ENCODE data around the gene PIGH.

The PIGH gene

DNA sequence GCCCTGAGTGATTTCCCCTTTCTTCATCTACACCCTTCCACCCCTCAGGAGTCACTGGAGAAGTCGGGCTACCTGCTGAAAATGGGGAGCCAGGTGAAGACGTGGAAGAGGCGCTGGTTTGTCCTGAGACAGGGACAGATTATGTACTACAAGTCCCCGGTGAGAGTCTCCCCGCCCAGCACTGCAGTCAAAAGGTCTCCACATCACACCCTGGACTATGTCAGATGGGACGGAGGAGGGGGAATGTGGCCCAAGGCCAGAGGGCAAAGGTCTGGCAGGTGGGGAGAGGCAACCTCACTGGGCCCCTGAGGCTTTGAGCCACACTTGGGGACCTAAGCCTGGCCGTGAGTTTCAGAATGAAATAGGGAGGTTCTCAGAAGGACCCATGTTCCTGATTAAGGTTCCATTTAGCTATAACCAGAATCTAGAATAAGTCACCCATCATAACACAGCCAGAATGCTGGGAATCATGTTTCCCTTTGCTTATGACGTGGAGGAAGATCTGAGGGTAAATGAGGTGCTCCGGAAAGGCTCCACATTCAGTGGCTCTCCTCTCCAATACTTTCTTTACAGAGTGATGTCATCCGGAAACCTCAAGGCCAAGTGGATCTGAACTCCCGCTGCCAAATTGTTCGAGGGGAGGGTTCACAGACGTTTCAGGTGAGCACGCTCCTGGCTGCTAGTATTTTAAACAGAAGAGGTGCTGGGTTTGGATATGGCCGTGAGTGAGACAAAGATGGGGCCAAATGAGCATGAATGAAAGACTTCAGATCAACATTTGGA, 26.6 kb downstream of the PIGH start:
- no peak for DNase-seq

DNA sequence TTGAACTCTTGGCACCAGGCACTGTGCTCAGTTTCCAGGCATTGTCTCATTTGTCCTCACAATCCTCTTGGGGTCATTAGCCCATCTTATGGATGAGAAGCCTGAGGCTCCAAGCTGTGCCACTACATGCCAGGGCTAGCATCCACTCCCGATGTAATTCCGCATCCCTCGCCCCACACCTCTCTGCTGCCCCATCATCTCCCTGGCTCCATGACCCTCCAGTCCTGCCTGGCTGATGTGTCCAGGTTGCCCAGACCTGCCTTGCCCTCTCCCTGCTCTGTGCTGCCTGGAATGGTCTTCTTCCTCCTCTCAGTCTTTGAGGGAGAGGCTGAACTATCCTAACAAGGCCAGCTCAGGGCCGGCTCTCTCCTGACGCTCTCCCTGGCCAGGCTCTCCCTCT, 27.5 kb downstream of the PIGH start:
- no peak for DNase-seq

DNA sequence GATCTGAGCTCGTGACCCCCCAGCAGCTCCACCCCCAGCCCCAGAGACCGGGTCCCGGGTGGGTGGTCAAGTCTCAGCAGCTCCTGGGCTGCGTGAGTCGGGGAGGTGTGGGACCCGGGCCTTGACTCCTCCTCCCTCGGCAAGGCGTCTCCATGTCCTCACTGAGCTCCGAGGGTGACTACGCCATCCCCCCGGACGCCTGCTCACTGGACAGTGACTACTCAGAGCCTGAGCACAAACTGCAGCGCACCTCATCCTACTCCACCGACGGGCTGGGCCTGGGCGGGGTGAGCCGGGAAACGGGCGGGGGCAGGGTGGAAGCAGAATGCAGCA, 28.1 kb downstream of the PIGH start:
- no peak for DNase-seq

DNA sequence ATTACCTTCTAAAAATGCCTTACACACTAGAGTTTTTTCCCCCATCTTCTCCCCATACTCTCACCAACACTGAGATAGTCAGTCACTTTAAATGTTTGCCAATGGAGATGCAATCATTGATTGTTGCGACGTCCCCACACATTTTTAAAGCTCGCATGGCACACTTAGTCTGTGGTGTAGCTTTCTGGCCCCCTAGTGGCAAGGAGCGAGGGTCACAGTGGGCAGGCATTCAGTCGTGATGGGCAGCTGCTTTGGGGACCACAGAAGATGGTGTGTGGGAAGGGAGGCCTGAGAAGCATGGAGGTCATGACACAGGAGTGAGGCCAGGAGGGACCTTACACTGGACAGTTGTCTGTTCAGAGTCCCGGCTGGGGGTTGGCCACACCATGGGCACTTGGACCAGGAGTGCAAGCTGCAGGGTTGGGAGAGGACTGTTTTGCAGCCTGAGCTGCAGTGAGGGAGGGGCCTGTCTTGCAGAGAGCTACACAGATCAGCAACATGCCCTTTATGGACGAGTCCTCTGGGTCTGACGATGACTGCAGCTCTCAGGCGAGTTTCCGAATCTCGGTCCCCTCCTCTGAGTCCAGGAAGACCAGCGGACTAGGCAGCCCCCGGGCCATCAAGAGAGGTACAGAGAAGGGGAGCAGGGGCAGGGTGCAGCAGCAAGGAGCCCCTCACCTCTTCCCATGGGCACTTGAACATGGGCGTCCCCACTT, 28.6 kb downstream of the PIGH start:
- peak; percentile 64 for DNase-seq

DNA sequence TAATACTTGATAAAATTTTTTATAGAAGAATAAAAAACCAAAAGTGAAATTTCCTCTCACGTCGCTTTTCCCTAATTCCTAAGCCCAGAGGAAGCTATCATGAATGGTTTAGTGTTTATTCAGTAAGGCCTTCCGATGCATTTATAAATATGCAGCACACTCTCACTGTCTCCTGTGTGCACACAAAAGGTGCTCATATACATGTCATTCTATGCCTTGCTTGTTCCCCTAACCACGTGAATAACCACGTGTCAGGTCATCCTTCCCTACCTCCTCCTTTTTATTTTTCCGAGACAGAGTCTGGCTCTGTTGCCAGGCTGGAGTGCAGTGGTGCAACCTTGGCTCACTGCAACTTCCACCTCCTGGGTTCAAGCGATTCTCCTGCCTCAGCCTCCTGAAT, 29.6 kb downstream of the PIGH start:
- no peak for DNase-seq

DNA sequence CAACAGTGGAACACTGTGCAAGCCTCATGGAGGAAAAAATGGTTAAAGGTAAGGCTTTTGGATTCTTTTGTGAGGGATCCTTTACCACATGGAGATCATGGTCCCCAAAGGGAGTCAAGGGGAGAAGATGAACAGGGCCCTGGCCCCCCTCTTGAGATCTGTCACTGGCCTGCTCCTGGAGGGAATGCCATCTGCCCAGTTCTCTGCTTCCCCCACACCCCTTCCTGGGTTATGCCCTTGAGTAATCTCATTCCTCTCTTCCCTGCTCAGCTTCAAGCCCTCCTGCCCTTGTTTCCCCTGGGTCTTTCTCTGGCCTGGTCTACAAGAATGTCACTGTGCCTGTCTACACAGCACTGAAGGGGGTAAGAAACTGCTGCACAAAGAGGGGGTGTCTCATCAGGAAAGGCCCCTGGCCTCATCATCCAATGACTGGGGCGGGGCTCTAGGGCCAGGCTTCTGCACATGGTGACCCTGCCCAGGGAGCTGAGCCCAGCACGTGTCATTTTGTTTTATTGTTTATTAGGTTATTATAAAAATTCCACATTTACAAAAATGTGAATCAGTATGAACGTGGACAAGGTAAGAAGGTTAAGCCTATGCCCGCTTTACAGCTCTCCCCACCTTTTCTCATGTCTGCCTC, 30.3 kb downstream of the PIGH start:
- DNase-seq = no peak

DNA sequence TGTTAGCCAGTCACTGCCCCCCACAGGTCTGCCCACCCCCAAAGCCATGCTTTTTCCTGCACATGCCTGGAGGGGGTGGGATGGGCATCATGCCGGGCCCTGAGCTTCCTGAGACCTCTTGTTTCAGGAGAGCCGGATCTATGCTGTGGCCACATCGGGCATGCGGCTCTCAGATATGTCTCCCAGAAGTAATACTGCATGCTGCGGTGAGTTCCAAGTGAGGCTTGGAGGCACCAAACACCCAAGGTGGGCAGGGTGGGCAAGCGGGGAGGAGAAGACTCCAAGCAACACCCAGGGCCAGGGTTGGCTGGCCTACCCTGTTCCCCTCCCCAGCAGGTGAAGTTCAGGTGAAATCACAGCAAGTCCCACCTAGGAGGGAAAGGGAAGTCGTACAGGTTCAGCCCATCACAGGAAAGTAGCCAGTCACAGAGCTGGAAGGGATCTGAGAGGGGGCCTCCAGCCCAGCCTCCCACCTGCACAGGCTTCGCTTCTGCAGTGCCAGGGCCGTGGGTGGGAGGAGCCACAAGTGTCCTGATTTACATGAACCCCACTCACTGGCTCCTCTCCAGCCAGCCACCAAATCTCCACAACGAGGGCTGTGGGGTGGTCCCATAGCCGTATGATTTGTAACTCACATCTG, 30.9 kb downstream of the PIGH start:
- DNase-seq = no peak

DNA sequence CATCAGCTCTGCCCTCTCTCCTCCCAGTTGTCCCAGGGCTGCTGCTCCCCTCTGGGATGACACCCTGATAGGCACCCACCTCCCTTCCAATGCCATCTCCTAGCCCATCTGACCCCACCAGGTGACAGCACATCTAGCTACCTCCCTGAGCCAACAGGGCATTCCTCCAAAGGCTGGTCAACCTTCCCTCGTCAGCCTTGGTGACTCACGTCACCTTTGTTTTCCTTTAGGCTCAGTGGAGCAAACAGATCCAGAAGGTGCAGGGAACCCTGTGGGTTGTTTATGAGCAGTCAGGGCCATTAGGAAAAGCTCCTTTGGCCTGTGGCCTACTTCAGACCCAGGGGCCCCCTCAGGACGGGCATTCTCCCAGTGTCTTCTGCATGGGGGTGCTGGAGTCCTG, 32.4 kb downstream of the PIGH start:
- no peak for DNase-seq

DNA sequence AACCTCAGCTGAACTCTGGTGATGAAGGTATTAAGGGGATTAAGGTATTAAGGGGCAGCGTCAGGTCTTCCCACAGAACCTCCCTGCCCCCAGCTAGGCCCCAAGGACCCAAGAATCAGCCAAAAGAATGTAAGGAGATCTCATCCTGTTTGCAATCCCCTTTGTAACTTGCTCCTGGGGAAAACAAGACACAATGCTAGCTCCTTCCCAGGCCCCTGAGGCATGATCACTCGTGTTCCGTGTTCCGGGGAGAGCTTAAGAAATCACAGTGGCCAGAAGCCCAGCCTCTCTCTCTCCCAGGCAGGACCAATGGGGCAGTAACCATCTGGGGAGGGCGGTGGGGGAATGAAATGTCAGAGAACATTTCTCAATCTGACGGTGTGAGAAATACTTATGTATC, 33.2 kb downstream of the PIGH start:
- peak; percentile 64 for DNase-seq

DNA sequence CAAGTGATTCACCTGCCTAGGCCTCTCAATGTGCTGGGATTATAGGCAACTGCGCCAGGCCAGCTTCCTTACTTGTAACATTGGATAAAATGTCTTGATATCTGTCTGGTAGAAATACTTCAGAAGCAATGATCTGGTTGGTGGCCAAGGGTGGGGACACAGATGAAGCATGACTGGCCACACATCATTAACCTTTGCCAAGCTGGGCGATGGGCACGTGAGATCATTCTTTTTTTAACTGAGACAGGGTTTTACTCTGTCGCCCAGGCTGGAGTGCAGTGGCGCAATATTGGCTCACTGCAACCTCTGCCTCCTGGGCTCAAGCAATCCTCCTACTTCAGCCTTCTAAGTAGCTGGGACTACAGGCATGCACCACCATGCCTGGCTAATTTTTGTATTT, 35.8 kb downstream of the PIGH start:
- no peak for DNase-seq

DNA sequence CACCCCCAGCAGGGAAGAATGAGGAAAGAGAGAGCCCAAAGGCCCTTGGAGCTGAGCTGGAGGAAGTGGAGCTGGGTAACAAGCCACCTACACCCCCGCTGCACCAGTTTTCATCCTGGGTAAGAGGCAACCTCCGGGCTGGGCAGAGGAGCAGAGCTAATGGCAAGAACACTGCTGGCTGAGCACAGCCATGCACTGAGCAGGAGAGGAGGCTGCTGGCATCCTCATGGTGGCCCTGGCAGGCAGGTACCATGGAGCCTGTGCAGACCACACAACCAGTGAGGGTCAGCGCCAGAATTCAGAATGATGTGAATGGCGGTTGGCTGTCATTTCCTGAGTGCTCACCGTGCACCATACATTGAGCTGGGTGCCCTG, 37.3 kb downstream of the PIGH start:
- no peak for DNase-seq

DNA sequence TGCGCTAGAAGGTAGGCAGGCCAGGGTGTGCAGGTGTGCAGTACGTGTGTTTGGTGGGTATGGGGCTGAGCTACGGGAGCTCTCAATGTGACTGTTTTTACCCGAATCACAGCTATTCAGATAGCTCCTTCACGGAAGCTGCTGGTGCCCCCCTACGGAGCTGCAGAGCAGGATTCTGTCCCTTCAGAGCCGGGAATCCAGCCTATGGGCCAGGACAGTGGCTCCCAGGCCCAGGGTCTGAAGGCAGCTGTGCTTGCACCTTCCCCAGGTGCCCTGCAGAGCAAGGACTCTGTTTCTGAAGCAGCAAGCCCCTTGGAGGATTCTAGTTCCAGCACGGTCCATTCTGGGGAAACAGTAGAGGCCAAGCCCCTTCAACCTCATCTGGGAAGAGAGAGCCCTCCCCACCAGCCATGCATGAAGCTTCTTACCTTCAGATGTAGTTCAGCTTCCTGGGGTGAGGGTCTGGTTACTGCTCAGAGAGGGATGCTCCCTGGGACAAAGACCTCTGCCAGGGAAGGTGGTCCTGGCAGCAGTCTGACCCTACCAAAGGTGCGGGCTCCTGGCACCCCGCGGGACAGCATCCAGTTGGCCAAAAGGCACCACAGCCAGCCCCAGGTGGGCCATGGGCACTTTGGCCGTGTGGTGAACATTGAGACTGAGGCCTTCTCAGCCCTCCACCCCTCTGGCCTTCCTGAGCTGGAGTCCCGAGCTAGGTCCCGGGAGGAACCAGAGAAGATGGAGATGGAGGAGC, 37.9 kb downstream of the PIGH start:
- DNase-seq = no peak

DNA sequence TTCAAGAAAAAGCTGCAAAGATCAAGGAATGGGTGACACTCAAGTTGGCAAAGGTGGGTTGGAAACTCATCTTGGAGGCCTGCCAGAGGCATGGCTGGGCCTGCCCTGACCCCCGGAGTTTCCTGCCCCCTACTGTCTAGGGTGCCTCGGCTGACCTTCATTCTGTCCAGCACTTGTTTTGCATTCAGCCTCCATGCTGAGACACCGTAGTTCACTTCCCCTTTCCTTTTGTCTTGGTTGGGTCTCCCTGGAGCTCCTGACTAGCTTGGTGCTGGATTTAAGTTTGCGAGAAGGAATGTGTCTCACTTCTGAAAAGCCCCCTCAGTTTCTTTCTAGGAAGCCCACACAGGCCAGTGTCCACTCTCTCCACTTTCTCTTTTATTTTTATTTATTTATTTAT, 40.4 kb downstream of the PIGH start:
- no peak for DNase-seq

DNA sequence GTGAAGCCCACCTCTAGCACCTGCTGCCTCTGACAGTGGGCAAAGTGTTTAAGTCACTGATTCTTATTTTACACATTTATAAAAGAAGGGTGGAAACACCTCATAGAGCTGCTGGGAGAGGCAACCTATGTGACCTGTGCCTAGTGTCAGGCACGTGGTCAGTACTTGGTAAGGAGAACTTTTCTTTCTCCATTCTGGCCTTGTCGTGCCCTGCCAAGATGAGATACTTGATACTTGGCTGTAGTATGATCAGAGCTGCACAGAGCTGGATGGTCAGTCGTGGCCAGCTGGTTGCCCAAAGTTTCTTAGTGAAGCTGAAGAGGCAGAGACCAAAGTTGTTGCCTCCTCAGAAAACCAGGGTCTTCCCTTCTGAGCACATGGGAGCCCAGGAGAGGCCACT, 42.4 kb downstream of the PIGH start:
- no peak for DNase-seq

DNA sequence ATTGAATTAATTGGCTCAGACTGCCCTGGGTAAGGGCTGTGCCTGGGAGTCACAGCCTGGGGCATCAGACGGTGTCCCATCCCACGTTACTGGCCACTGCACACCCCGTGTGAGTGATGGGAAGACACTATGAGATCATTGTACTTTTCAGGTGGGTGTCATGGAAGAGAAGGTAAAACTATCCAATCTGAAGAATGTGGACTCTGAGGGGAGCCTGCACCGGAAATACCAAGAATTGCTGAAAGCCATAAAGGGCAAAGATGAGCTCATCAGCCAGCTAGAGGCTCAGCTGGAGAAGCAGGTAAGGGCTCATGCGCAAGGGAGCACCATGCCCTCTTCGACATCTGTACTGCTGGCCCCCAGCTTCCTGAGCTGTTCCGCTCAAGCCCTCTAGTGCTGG, 43.0 kb downstream of the PIGH start:
- DNase-seq = no peak

DNA sequence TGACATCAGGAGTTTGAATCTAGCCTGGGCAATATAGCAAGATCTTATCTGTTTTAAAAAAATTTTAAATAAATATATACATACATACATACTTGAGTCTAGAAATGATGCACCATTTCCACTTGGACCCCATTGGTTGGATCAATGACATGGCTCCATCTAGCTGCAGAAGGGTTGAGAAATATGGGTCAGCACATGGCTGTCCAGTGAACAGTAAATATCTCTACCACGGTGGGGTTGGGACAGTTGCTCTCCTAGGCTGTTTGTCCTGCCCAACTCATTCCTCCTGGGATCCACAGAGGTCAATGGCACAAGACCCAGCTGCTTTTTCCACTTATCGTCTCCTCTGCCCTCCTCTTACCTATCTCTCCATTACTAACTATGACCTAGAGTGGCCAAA, 43.4 kb downstream of the PIGH start:
- peak; percentile 6 for DNase-seq

DNA sequence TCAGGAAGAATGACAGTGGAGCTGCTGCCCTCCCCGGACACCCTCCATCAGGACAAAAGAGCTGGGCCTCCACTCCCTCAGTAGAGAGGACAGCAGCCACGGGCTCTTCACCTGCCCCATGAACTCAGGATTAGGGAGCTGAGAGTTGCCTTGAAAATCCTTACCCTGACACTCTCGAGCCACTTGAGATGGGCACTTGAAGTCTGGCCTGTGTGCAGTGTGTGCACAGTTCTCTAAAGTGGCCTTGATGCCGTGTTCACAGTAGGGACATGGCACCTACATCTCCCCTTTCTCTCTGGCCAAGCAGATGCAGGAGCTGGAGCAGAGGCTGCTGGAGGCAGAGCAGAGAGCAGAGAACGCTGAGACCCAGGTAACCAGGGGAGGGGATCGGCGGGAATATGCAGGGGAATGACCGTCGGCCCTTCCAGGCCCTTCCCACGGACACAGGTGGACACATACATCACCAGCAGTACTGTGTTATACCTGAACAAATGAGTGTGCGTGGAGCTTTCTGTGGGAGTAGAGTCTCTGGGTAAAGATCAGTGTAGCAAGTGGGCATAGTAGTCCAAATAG, 44.5 kb downstream of the PIGH start:
- no peak for DNase-seq

DNA sequence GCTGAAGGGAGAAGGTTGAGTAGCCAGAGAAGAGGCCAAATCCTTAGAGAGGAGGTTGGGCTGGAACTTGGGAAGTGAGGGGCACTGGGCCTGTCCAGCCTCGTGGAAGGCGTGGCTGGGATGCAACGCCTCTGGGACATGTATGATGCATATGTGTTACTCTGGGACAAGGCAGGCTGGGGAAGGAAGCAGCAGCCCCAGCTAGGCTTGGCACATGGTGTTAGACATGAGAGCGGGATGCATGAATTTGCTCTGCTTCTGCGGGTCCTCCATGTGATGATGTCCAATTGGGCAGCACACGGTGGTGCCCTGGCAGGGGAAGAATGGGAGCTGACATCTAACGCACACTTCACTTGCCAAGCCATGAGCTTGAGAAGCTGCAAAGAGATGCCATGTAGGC, 45.7 kb downstream of the PIGH start:
- no peak for DNase-seq

DNA sequence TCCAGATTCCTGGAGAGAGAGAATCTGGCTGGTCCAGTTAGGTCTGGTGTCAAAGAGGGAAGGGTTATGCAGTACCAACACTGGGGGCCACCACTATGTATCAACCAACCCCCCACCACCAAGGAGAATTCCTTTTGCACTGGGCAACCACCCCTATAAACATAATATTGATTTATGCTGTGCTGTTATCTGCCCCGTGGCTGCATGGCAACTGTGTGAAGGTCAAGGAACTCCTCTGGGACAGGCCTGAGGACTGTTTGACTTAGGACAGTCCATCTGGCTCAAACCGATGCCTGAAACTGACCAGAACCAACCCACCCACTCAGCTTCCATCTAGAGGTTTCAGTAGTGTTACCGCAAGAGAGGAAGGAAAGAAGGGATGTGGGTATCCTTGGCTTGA, 46.5 kb downstream of the PIGH start:
- DNase-seq = no peak

DNA sequence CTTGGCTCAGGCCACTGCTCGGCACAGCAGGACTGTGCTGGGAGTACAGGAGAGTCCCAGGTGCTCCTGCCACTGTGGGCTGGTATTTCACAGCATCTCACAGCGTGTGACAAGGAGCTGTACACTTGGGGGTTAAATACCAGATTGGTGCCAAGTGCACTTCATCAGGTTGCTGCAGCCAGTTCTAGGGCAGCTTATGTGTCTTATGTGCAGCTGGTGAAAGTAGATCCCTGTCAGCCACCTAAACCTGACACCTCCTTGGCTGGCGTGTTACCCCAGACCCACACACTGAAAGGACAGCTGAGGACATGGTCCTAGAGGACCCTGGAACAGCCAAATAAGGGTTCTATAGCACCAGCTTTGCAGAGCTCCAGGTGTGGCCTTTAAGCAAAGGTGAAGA, 48.1 kb downstream of the PIGH start:
- DNase-seq = no peak

DNA sequence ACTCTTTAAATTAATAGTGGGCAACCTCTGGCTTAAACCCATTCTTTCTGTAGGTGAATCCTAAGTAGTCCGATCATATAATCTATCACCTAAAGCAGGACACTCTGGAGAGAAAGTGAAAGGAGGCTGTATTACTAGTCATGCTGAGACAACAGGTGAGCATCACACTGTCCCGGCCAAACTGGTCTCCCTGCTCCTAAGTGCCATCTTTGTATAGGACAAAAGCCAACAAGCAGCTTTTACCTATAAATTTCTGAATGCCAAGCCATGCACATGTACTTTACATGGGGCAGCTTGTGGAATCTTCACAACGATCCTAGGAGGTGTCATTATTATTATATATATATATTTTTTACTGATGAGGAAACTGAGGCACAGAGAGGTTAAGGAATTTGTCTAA, 48.9 kb downstream of the PIGH start:
- no peak for DNase-seq

DNA sequence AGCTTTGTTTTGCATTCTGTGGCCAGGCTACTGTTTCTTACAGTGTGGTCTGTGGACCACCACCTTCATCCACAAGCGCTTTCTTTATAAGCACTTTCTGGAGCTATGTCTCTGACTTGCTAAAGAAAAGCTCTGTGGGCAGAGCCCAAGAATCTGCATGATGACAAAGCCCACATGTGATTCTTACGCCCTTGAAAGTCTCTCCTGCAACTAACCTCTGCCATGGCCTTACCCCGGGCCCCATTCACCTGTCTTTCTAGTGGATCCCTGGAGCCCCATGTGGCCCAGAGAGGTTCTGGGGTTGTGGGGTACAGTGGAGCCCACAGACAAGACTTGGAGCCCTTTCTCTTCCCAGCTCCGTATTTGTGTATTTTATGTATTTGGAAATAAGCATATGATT, 50.3 kb downstream of the PIGH start:
- no peak for DNase-seq

DNA sequence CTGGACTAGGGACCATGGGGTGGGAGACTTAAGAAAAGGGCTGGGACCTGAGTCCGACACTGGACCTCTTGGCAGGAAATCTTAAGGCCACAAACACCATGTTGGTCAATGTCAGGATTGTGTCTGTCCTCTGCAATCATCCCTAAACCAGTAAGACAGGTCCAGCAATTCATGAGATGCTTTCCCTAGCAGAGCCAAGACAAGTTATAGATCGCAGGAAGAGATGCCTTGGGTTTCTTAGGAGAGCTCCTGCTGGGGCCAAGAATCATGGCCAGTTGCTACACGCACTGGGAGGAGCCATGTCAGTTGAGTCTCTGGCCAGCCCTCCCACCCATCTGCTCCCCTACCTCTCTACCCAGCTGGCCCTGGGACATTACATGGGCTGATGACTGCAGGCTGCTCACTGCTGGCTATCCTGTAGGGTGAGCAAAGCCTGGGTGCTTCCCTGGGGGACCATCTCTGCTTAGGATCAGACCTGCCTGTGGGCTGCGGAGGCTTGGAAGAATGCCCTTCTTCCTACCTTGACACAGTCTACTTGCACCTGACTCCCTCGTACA, 52.8 kb downstream of the PIGH start:
- no peak for DNase-seq

All from midbrain (tissue), 1 donor.